Stimulated activated effector memory CD8-positive, alpha-beta T cell treated with anti-CD3 and anti-CD28 coated beads, Interleukin-12 subunit alpha, Interleukin-12 subunit beta, amount 100 ng/mL, for 72 hours (primary cell): ENCODE measurements around the gene IDS.
"Not testable (repeated sequence)": the region's sequence is repeated elsewhere in the genome, so short reads cannot be mapped to it uniquely, and the experiment has no call there.

Experiments used
- ATAC-seq: fragments of 150-1000 bp; cut with Tn5 transposase; 2 replicates; pipeline ENCODE4 v1.10.0; 2021
- DNase-seq, 2 donors: peaks; one replicate each; pipeline ENCODE4 v3.0.0; 2021 to 2022; ENCODE audit warnings: low spot score in 2 of 2
- H3K27ac Mint-ChIP-seq: one replicate; pipeline ENCODE4 v1.8.0; 2022; ENCODE audit warnings: mild to moderate bottlenecking, mixed read lengths
- H3K36me3 Mint-ChIP-seq: one replicate; pipeline ENCODE4 v1.8.0; 2022; ENCODE audit warnings: mild to moderate bottlenecking, mixed read lengths
- H3K4me1 Mint-ChIP-seq: one replicate; pipeline ENCODE4 v1.8.0; 2022; ENCODE audit warnings: mixed read lengths
- H3K4me3 Mint-ChIP-seq: one replicate; pipeline ENCODE4 v1.8.0; 2022; ENCODE audit warnings: mild to moderate bottlenecking, mixed read lengths
- H3K9me3 Mint-ChIP-seq: one replicate; pipeline ENCODE4 v1.8.0; 2022; ENCODE audit warnings: mixed read lengths

IDS gene

DNA sequence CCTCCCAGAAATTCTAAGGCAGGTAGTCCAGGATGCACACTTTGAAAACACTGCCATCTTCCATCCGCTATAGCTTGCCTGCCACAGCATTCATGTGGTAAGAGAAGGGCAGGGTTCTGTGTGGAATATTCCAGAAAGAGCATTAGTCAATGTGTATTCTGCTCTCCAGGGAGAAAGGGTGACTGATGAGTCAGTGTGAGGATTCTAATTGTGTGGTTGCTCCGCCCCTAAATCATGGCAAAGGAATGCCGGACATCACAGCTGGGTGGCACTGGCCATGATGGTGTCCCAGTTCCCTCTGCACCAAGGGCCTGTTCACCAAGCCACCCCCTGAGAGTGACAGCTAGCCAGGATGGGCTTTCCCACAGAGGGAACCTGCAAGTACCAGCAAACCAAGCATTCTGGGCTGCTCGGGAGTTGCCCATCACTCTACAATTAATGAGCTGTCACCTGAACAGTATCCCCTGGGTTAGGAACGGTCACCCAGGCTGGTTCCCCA, 9.5 kb downstream of the IDS start:
- no peak overlapping the region for H3K27ac Mint-ChIP-seq
- H3K4me3 Mint-ChIP-seq, result no peak overlapping the region
- no peak for ATAC-seq
- H3K36me3 Mint-ChIP-seq, result peaks cover 8% of the 10 kb centered on the region
- no peaks in the 10 kb centered on the region for H3K9me3 Mint-ChIP-seq
- peaks cover 10% of the 10 kb centered on the region for H3K4me1 Mint-ChIP-seq
- no peak for DNase-seq

DNA sequence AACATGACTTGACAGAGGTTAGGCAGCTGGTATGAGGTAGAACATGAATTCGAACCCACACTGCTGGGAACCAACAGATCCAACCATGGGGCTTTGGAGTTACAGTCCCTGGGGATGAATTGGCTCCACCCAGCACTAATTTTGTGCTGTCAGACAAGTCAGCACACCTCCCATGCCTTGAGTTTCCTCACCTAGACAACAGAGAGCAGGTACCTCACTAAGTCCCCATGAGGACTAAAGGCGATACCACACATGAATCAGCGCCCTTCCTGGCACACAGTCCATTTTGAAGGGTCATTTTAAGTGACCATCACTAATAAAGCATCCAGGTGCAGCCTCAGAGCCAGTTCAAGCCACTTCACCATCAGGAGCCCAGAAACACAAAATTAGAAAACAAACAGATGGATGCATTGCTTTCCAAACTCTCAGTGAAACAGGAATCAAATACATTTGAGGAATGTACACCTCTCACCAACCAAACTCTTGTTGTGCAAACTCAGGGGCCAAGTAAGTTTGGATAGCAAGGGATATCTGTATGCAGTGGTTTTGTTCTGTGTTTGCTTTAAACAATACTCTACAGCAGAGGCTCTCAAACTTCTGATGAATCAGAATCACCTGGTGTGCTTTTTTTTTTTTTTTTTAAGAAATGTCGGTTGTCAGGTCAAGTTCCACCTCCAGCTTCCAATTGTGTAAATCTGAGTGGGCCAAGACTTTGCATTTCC, 10.1 kb downstream of the IDS start:
- Mint-ChIP-seq H3K27ac (no peak overlapping the region), H3K4me3 (no peak overlapping the region), H3K9me3 (no peaks in the 10 kb centered on the region), H3K36me3 (peaks cover 14% of the 10 kb centered on the region), H3K4me1 (peaks cover 10% of the 10 kb centered on the region)
- DNase-seq (no peak), ATAC-seq (no peak)

DNA sequence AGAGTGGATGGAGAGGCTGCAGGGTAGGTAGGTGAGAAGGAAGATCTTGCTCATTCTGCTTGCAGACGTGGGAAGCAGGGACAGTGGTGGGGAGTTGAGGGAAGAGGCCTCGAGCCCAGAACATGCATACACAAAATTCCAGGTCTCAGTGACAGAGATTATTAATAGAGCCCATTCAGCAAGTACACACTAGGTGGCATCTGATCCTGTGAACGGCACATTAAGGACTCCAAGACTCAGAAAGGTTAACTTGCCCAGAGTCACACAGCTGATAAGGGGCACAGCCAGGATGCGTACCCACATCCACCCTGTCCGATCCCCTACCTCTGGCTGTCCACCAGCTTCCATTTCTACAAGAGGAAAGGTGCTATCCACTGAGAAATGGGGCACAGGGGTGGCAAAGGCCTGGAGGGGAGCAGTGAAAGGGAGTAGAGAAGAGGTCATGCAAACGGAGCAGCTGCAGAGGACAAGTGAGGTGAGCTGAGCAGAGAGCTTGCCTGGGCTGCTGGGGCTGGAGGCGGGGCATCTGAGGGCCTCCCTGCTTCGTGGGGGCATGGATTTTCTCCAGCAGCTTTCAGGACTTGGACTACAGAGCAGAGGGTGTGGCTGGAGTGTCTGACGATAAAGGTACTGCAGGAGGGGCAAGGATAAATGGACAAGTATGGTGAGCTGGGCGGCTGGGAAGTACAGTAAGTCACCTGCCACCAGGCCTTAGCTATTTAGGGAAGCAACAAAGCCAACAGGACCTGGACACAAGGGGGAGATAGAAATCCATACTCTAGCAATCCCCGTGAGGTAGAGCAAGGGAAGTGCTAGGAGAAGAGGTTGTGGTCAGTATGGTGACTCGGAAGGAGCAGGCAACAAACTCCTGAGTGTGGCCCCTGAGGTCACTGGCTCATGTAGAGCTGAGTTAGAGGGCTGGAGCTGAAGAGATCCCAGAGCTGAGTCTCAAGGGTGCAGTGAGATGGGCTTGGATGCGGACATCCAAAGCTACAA, 11.2 kb downstream of the IDS start:
- peaks cover 10% of the 10 kb centered on the region for H3K4me1 Mint-ChIP-seq
- H3K27ac Mint-ChIP-seq, result no peak overlapping the region
- no peak for DNase-seq
- H3K4me3 Mint-ChIP-seq, result no peak overlapping the region
- H3K36me3 Mint-ChIP-seq, result peaks cover 25% of the 10 kb centered on the region
- H3K9me3 Mint-ChIP-seq, result no peaks in the 10 kb centered on the region
- no peak for ATAC-seq

DNA sequence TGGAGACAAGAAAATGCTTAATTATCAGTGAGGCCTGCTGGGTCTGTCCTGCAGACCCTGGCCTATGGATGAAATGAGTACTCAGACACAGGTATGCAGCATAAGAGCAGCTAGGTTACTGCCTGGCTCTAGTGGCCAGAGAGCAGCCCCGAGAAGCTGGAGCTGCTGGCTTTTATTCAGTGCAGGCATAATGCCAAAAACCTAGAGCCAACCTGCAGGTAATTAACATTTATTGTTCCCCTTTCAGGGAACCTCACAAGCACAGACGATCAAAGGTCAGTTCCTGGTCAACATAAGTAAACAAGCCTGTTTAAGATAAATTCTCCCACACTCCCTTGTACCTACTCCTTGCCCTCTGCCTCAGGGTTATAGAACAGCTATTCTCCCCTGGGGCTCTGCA, 13.3 kb downstream of the IDS start:
- H3K4me3 Mint-ChIP-seq, result no peak overlapping the region
- ATAC-seq (no peak), DNase-seq (no peak)
- H3K9me3 Mint-ChIP-seq, result no peaks in the 10 kb centered on the region
- peaks cover 10% of the 10 kb centered on the region for H3K4me1 Mint-ChIP-seq
- peaks cover 40% of the 10 kb centered on the region for H3K36me3 Mint-ChIP-seq
- H3K27ac Mint-ChIP-seq, result no peak overlapping the region

DNA sequence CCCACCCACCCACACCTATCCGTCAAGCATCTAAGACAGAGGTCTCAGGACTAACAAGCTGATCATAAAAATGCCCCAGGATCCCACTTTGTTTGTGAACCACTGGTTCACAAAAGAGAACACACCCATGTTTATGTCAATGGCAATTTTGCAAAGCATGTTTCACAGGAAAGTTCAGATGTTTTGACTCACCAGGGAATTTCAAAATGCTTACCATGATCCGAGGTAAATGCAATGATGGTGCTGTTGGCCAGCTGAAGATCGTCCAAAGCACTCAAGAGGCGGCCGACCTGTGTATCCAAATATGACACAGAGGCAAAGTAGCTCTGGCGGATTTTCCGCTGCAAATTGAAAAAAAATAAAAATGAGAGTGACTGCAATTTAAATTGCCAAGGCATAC, 15.0 kb downstream of the IDS start:
- Mint-ChIP-seq H3K36me3 (peaks cover 57% of the 10 kb centered on the region), H3K4me1 (peaks cover 15% of the 10 kb centered on the region), H3K27ac (no peak overlapping the region), H3K9me3 (no peaks in the 10 kb centered on the region), H3K4me3 (no peak overlapping the region)
- DNase-seq (no peak), ATAC-seq (no peak)

DNA sequence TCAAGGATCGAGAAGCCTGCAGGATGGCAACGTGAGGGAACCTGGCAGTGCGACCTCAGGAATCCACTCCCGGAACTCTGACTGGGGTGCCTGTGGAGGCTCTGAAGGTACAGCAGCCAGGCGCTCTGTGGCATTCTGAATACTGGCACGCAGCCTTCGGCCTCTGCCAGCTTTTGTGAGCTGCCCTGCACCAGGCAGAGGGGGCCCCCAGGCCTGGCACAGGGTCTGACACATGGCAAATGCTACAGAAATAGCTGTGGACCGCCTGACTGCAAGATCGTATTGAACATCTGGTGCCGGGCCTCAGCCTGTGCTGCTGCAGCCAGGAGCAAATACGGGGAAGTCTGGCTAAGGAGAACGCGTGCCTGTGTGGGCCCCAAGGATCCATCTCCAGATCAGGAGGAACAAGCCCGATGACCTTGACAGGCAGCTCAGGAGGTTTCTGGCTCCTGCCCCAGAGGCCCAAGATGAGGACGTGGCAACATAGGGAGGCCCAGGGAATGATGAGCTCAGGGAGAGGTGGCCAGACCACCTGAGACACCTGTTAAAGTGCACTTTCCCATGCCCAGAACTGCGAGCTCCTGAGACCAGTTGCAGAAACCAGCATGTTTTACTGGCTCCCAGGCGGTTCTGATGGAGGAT, 16.6 kb downstream of the IDS start:
- ATAC-seq, DNase-seq, H3K9me3 Mint-ChIP-seq, H3K27ac Mint-ChIP-seq, H3K4me3 Mint-ChIP-seq: not testable (repeated sequence)
- H3K4me1 Mint-ChIP-seq, result peaks cover 17% of the 10 kb centered on the region
- peaks cover 73% of the 10 kb centered on the region for H3K36me3 Mint-ChIP-seq

DNA sequence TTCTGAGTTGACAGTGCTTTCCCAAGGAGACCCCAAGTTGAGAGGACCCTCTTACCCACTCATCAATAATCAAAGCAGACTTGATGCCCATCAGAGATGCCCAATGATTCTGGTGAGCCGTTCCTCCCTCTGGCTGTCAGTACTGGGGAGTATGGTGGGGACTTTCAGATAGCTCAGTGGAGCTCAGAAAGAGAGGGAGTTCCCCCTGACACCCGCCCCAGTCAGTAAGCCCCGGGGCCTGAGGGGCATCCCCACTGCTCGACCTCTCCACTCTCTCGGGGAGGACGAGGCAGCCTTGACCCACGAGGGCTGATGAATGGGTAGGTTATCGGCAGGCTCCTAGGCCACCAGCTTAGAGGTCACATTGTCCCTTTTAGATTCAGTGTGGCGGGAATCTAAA, 17.1 kb downstream of the IDS start:
- Mint-ChIP-seq H3K36me3 (peaks cover 78% of the 10 kb centered on the region), H3K4me1 (peaks cover 17% of the 10 kb centered on the region)
- DNase-seq, ATAC-seq, H3K9me3 Mint-ChIP-seq, H3K4me3 Mint-ChIP-seq, H3K27ac Mint-ChIP-seq: not testable (repeated sequence)

DNA sequence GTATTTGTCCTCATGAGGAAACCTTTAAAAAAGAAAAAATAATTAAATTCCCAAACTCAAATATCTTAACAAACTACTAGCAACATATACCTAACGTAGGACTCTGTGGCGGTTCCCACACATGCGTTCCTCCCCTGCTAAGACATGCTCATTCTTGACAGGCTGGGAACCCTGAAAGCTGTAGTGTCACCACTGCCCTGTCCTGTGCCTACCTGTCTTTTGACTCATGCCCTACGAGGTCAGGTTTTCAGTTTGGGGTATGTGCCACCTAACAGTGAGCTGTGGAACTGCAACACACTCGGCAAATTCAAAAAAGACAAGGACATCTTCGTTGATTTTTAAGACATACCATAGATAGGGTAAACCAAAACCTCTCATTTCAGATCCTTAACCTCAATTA, 17.8 kb downstream of the IDS start:
- DNase-seq, result no peak
- no peak overlapping the region for H3K27ac Mint-ChIP-seq
- H3K36me3 Mint-ChIP-seq, result peaks cover 85% of the 10 kb centered on the region
- no peaks in the 10 kb centered on the region for H3K9me3 Mint-ChIP-seq
- no peak overlapping the region for H3K4me3 Mint-ChIP-seq
- peaks cover 17% of the 10 kb centered on the region for H3K4me1 Mint-ChIP-seq
- ATAC-seq, result peak; percentile 81

DNA sequence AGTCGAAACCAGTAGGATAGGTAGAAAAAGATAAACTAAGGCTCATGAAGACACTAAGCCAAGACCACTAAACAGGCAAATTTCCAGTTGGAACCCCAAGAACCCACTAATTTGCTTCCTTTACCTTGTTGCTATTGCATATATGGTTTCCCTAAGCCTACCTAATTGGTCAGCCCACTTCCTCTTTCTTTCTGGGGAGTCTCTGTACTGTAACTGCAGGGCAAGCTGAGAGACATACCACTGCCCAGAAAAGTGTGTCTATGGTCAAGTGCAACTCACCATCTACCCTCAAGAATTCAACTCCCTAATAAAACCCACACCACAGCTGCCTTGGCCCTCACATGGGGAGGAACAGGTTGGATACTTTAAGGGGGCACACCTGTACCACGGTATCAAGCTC, 28.6 kb downstream of the IDS start:
- peaks cover 44% of the 10 kb centered on the region for H3K36me3 Mint-ChIP-seq
- ATAC-seq, result no peak

DNA sequence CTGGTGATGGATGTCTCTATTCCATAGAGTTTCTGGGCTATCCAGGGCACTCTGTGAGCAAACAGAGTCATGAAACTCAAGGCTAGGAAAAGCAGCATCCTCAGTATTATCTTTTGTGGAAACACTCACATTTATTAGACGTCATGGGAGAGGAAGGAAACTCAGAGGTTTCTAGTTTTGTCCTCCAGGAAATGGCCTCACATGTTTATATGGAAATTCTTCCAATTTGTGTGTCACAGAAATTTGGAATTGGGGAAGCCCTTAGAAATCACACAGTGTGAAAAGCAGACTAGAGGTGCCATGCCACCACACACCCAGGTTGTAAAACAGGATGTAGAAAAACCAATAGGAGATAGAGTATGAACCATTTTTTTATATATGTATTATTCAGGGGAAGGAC, 31.1 kb downstream of the IDS start:
- DNase-seq, result no peak
- H3K36me3 Mint-ChIP-seq, result peaks cover 18% of the 10 kb centered on the region
- no peak overlapping the region for H3K4me3 Mint-ChIP-seq
- no peaks in the 10 kb centered on the region for H3K9me3 Mint-ChIP-seq
- no peak overlapping the region for H3K27ac Mint-ChIP-seq
- H3K4me1 Mint-ChIP-seq, result no peaks in the 10 kb centered on the region
- ATAC-seq, result no peak

More for the DNA sequence above, 28.6 kb downstream of the IDS start:
- Mint-ChIP-seq H3K4me1 (no peaks in the 10 kb centered on the region), H3K9me3 (no peaks in the 10 kb centered on the region), H3K27ac (peak overlapping the region; percentile 69), H3K4me3 (no peak overlapping the region)
- no peak for DNase-seq

DNA sequence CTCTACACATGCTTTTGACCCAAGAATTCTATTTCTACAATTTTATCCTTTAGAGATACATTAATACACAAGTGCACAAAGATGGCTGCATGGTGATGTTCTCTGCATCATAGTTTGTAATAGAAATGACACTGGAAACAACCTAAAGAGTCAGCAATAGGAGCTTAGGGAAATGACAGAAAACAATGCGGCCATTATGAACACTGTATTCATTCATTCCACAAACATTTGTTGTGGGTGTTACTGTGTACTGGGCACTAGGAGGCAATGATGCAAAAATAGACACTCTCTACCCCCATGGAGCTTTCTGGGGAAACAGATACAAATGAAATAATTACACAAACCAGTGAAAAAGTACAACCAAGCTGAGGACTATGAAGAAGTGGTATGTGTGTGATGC, 32.0 kb downstream of the IDS start:
- no peak for DNase-seq

DNA sequence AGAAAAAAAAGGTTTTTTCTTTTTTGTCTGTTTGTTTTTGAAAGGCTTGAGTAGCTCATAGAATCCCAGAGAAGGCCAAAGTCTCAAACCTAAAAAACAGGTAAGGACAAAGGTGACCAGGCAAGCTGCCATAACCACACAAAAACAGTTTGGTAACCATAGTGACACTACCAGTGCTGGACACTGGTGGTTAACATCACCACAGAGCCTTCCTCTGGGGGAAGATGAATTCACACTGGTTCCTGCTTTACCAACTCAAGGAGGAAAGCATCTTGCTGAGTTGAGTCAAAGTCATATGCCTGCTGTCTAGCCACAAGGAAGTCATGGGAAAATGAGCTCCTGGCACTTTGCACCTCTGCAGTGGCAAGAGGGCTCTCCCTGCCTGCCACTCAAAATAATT, 32.5 kb downstream of the IDS start:
- Mint-ChIP-seq H3K36me3 (peaks cover 5% of the 10 kb centered on the region), H3K4me3 (no peak overlapping the region), H3K4me1 (no peaks in the 10 kb centered on the region), H3K27ac (no peak overlapping the region), H3K9me3 (no peaks in the 10 kb centered on the region)
- ATAC-seq, result no peak
- DNase-seq, result no peak

More for the DNA sequence above, 32.0 kb downstream of the IDS start:
- Mint-ChIP-seq H3K4me3 (no peak overlapping the region), H3K4me1 (no peaks in the 10 kb centered on the region), H3K36me3 (peaks cover 10% of the 10 kb centered on the region), H3K27ac (no peak overlapping the region), H3K9me3 (no peaks in the 10 kb centered on the region)
- ATAC-seq, result no peak

DNA sequence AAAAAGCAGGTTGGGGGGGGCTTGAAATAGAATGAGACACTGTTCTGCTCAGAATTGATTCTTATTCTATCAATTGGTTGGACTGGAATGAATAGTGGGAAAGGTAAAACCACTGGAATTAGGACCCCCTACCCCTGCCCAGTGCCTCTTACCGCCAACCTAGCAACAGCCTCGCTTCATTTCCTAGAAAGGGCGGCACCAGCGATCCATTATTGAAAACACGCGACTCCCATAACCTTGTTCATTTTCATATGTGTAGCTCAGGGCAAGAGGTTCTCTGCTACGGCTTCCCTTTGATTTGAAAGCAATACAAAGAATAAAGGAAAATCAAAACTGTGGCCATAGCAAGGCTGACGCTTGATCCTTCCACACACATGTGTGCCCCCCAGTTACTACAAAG, 33.7 kb downstream of the IDS start:
- Mint-ChIP-seq H3K27ac (no peak overlapping the region), H3K36me3 (no peaks in the 10 kb centered on the region), H3K4me1 (no peaks in the 10 kb centered on the region), H3K9me3 (no peaks in the 10 kb centered on the region), H3K4me3 (no peak overlapping the region)
- ATAC-seq (no peak), DNase-seq (no peak)

DNA sequence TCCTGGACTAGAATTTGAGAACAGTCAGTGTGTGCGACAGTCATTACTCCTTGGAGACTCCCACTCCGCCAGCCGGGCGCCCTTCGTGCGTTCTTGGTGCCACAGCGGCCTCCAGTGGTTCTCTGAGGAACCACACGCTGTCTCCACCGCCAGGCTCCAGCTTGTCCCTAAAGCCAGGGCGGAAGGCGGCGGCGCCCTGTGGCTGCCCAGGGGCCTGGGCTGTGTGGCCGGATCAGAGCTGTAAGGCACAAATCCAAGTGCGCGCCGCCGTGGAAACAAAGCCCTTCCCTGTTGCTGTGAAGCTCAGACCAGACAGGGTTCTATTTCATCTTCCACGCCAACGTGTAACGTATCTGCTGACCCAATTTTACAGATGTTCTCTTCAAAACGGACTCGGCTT, 34.2 kb downstream of the IDS start:
- ATAC-seq, result peak; percentile 76
- no peaks in the 10 kb centered on the region for H3K9me3 Mint-ChIP-seq
- no peaks in the 10 kb centered on the region for H3K36me3 Mint-ChIP-seq
- no peaks in the 10 kb centered on the region for H3K4me1 Mint-ChIP-seq
- peak; percentile 51 to 78 for DNase-seq
- H3K27ac Mint-ChIP-seq, result no peak overlapping the region
- H3K4me3 Mint-ChIP-seq, result no peak overlapping the region

DNA sequence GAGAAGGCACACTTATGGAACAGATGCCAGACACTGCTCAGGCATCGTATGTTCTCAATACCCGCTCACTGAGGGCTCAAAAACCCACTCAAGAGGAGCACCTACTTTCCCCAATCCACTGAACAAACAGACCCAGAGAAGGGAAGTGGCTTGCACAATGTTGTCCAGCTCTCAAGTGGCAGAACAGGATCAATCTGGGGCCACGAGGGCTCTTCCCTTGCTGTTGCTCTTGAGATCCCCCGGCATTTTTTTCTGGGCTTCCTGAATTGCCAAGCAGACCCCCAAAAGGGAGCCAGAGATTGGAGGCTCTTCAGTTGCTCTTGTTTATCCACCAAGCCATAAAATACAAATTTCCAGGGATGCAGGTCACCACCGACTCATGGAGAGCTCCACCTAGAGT, 35.7 kb downstream of the IDS start:
- DNase-seq (no peak), ATAC-seq (no peak)
- no peak overlapping the region for H3K27ac Mint-ChIP-seq
- H3K4me1 Mint-ChIP-seq, result no peaks in the 10 kb centered on the region
- no peaks in the 10 kb centered on the region for H3K36me3 Mint-ChIP-seq
- no peaks in the 10 kb centered on the region for H3K9me3 Mint-ChIP-seq
- no peak overlapping the region for H3K4me3 Mint-ChIP-seq
